B cell (primary cell): ENCODE results near the gene RHOV. TPM values are rescaled to one million over a fixed set of nuclear protein-coding genes. Genes with fewer than 3 reads are reported as not detected.

Experiments
- ATAC-seq: fragments of 200-7000 bp; cut with Tn5 transposase; one replicate; pipeline ENCODE4 v1.10.0; 2021; ENCODE audit warnings: low read depth, mild to moderate bottlenecking, moderate number of reproducible peaks, moderate library complexity
- CTCF ChIA-PET: fragments of 350-600 bp; sonication (Branson Sonifier 250); formaldehyde crosslinking; loops from one replicate; lab custom pipeline; 2021; ENCODE audit warnings: antibody characterized with exemption, inconsistent platforms; lab: Charles Lee
- POLR2A ChIA-PET: fragments of 350-600 bp; sonication (Branson Sonifier 250); formaldehyde crosslinking; loops from one replicate; lab custom pipeline; 2021; ENCODE audit warnings: antibody characterized with exemption; lab: Charles Lee
- DNase-seq: peaks from one replicate; pipeline ENCODE4 v3.0.0; 2013
- H2AFZ ChIP-seq: 2 replicates; pipeline ENCODE4 v1.6.1; 2012; ENCODE audit warnings: mild to moderate bottlenecking, low read depth, low read length; ENCODE audit not compliant: insufficient read depth, poor library complexity, severe bottlenecking
- H3K27ac ChIP-seq, 2 donors: 1 replicate in 1 of 2; 2 replicates in 1 of 2; pipeline ENCODE4 v1.5.1; 2012 to 2013; ENCODE audit warnings: low read length in 2 of 2, mild to moderate bottlenecking in 2 of 2, moderate library complexity in 1 of 2
- H3K27me3 ChIP-seq, 4 experiments: fragments of 200-600 bp in 1 of 4; sonication (generic) in 1 of 4; replicated peaks in 1 of 4; 1 replicate in 2 of 4; 2 replicates in 2 of 4; pipeline versions ENCODE4 v1.6.1 to v1.7.0; 2013 to 2016; ENCODE audit warnings: low read length in 3 of 4, mild to moderate bottlenecking in 2 of 4, mixed read lengths in 1 of 4, moderate library complexity in 1 of 4; ENCODE audit not compliant: insufficient read depth in 4 of 4, control insufficient read depth in 3 of 4; ENCODE audit errors: control extremely low read depth in 1 of 4
- H3K36me3 ChIP-seq, 2 experiments: replicated peaks in 1 of 2; 1 replicate in 1 of 2; 2 replicates in 1 of 2; pipeline versions ENCODE4 v1.6.1 to v1.7.1; 2013; ENCODE audit warnings: low read length in 1 of 2; ENCODE audit not compliant: insufficient read depth in 2 of 2, control insufficient read depth in 1 of 2; ENCODE audit errors: control extremely low read depth in 1 of 2, extremely low read depth in 1 of 2
- H3K4me1 ChIP-seq, 2 donors: fragments of 200-600 bp in 1 of 2; sonication (generic) in 1 of 2; 1 replicate in 1 of 2; 2 replicates in 1 of 2; pipeline versions ENCODE4 v1.5.1 to v1.6.1; 2013 to 2017; ENCODE audit warnings: low read length in 2 of 2; ENCODE audit not compliant: control insufficient read depth in 2 of 2, insufficient read depth in 2 of 2
- H3K4me2 ChIP-seq: replicated peaks from 2 replicates; pipeline ENCODE3; 2012; ENCODE audit warnings: mild to moderate bottlenecking, low read depth, low read length; ENCODE audit not compliant: poor library complexity, severe bottlenecking
- H3K4me3 ChIP-seq, 5 experiments: fragments of 200-600 bp in 1 of 5; sonication (generic) in 1 of 5; 1 replicate in 3 of 5; 2 replicates in 2 of 5; pipeline versions ENCODE4 v1.5.1 to v1.7.0; 2011 to 2016; ENCODE audit warnings: low read length in 4 of 5, mild to moderate bottlenecking in 4 of 5, low read depth in 2 of 5, control low read depth in 1 of 5, moderate library complexity in 1 of 5; ENCODE audit not compliant: insufficient read depth in 1 of 5; ENCODE audit errors: control extremely low read depth in 1 of 5, extremely low read depth in 1 of 5
- H3K79me2 ChIP-seq: fragments of 200-600 bp; sonication (generic); one replicate; pipeline ENCODE4 v1.6.0; 2016; ENCODE audit warnings: low read length; ENCODE audit not compliant: control insufficient read depth, insufficient read depth
- H3K9ac ChIP-seq: fragments of 200-600 bp; sonication (generic); 2 replicates; pipeline ENCODE4 v1.6.1; 2017; ENCODE audit warnings: mild to moderate bottlenecking, low read length, moderate library complexity
- H3K9me3 ChIP-seq, 3 donors: one replicate each; pipeline versions ENCODE4 v1.6.1 to v1.7.1; 2013; ENCODE audit warnings: low read length in 2 of 3; ENCODE audit not compliant: control insufficient read depth in 2 of 3, insufficient read depth in 1 of 3; ENCODE audit errors: control extremely low read depth in 1 of 3
- H4K20me1 ChIP-seq: 2 replicates; pipeline ENCODE4 v1.6.0; 2012; ENCODE audit warnings: mild to moderate bottlenecking, low read length; ENCODE audit not compliant: insufficient read depth, control insufficient read depth, poor library complexity, severe bottlenecking
- H3K27ac Mint-ChIP-seq: one replicate; pipeline ENCODE4 v1.8.0; 2021; ENCODE audit warnings: mixed read lengths
- H3K27me3 Mint-ChIP-seq: one replicate; pipeline ENCODE4 v1.8.0; 2021; ENCODE audit warnings: mixed read lengths
- H3K4me1 Mint-ChIP-seq: one replicate; pipeline ENCODE4 v1.8.0; 2021; ENCODE audit warnings: mixed read lengths
- H3K4me3 Mint-ChIP-seq: one replicate; pipeline ENCODE4 v1.8.0; 2021; ENCODE audit warnings: mixed read lengths
- H3K9me3 Mint-ChIP-seq: one replicate; pipeline ENCODE4 v1.8.0; 2022; ENCODE audit warnings: mixed read lengths; ENCODE audit not compliant: insufficient read depth
- CTCF ChIP-seq: fragments of 200-600 bp; IDR thresholded peaks from one replicate; pipeline ENCODE4 v1.8.0; 2022; ENCODE audit warnings: antibody characterized with exemption, mild to moderate bottlenecking
- EZH2 ChIP-seq: IDR thresholded peaks from 2 replicates; pipeline ENCODE4 v1.6.1; 2012; ENCODE audit warnings: borderline replicate concordance, low read depth, mild to moderate bottlenecking, moderate library complexity, low read length; ENCODE audit not compliant: insufficient read depth, poor library complexity, severe bottlenecking
- WGBS: methylation state at CpG from one replicate; pipeline ENCODE4 v1.1.5; 2013; ENCODE audit warnings: missing lambda C conversion rate; ENCODE audit not compliant: insufficient coverage; 5-methylcytosine and 5-hydroxymethylcytosine counted together
- intact Hi-C: fragments of 100-400 bp; cut with micrococcal nuclease; formaldehyde crosslinking; loops from one replicate; pipeline ENCODE4 v1.10.0; 2022
- polyA plus RNA-seq: library from polyadenylated mRNA; depleted of rRNA; stranded (reverse); fragments of >200 nt; gene quantifications from 2 replicates; pipeline ENCODE4 v1.2.3, GENCODE V29; 2012
- total RNA-seq, 2 donors: library from RNA; stranded (reverse); fragments of 120-200 nt in 1 of 2; gene quantifications; 1 replicate in 1 of 2; 2 replicates in 1 of 2; pipeline versions ENCODE4 v1.2.3 to v1.2.4, GENCODE V29; 2013 to 2022

RHOV gene
- total and polyA plus RNA-seq, 2 donors (not counting 1 experiment from before 2014, with no cell fraction given), result 0.54 TPM; not detected in 1

GRCh38 chr15:40893733-40894680 is 20.0 kb upstream of the RHOV start, which contains the start of gene VPS18:
VPS18 (plus strand) TSS chr15:40894450; CDS start chr15:40894769, 319 bp downstream.
- no peak for TF ChIP-seq EZH2
- TF ChIP-seq CTCF, result peak; percentile 88
- peak within 1 kb of the TSS; percentile 94 for H3K9ac ChIP-seq

More at GRCh38 chr15:40893733-40894680, 20.0 kb upstream of the RHOV start, which contains the start of gene VPS18:
- 7% methylated on average over 55 of the region's 55 CpGs for WGBS
- ATAC-seq (peak; percentile 99), DNase-seq (peak; percentile 99)
- peak within 1 kb of the TSS; percentile 98 for H2AFZ ChIP-seq
- H3K4me1 Mint-ChIP-seq, result peaks cover 28% of the 10 kb centered on the region
- no peaks in the 10 kb centered on the region for H3K27me3 Mint-ChIP-seq
- peaks cover 2 to 12% of the 10 kb centered on the region in 2 experiments for H3K36me3 ChIP-seq
- peaks cover 18 to 19% of the 10 kb centered on the region in 2 donors for H3K4me1 ChIP-seq
- H3K9me3 ChIP-seq, result no peaks in the 10 kb centered on the region
- intact Hi-C loops, result loop anchor here (1.0 to 5.0 kb wide), 14 partner anchors 10 to 389 kb away; partner anchors contain the start of genes C15orf62, CCDC32, CHAC1 and DNAJC17
- H3K9me3 Mint-ChIP-seq, result no peaks in the 10 kb centered on the region
- H3K27me3 ChIP-seq, result no peaks in the 10 kb centered on the region
- peak within 1 kb of the TSS; percentile 99 for H3K4me3 Mint-ChIP-seq
- peak within 1 kb of the TSS; percentile 94 for H3K27ac Mint-ChIP-seq
- peak within 1 kb of the TSS; percentile 86 for H3K4me2 ChIP-seq
- peak within 1 kb of the TSS; percentile 81 to 98 (median 92) for H3K4me3 ChIP-seq
- CTCF ChIA-PET, result interaction anchor here (0.5 to 9.8 kb wide), 32 partner anchors 9 to 728 kb away, joined by 3 to 128 read pairs (median 5); partner anchors contain the start of genes C15orf62, CHAC1, CHP1 and RAD51
- H3K27ac ChIP-seq, result peak within 1 kb of the TSS; percentile 84 to 91
- H3K79me2 ChIP-seq, result peaks cover 26% of the 10 kb centered on the region
- POLR2A ChIA-PET, result interaction anchor here (0.6 to 3.4 kb wide), 10 partner anchors 9 to 325 kb away, joined by 3 to 28 read pairs (median 4); partner anchors contain the start of genes DNAJC17, RAD51, RPUSD2 and SPINT1
- H4K20me1 ChIP-seq, result peaks cover 10% of the 10 kb centered on the region
